IMR-90 (cell line): ENCODE data around the gene RPS2. TPM values are rescaled to one million over a fixed set of nuclear protein-coding genes. Genes with fewer than 3 reads are reported as not detected.
A peak's percentile ranks its signal among the peaks of the same experiment; 100 is the strongest.

Experiments used
- ATAC-seq: fragments of 200-7000 bp; cut with Tn5 transposase; 2 replicates; pipeline ENCODE4 v1.9.1; 2020; ENCODE audit warnings: low read depth, mild to moderate bottlenecking, moderate library complexity
- BruUV-seq: library from RNA; stranded (reverse); fragments of 400-500 nt; replicated peaks from 2 replicates; lab custom pipeline; 2021; lab: Mats Ljungman, UMichigan
- CTCF ChIA-PET: fragments of 300-600 bp; formaldehyde crosslinking; extraction: SDS; loops from one replicate; lab custom pipeline; 2021; ENCODE audit warnings: antibody characterized with exemption; lab: Yijun Ruan, JAX
- POLR2A ChIA-PET: fragments of 300-600 bp; sonication (Branson Sonifier 250); formaldehyde crosslinking; loops from one replicate; lab custom pipeline; 2022; ENCODE audit warnings: antibody characterized with exemption; ENCODE audit not compliant: unreplicated experiment; lab: Charles Lee
- DNase-seq: peaks from one replicate; pipeline ENCODE4 v3.0.0; 2013
- H2AFZ ChIP-seq: replicated peaks from 2 replicates; pipeline ENCODE3; 2013; ENCODE audit warnings: low read length, mild to moderate bottlenecking; ENCODE audit not compliant: poor library complexity
- H2AK5ac ChIP-seq: 2 replicates; pipeline ENCODE4 v1.6.1; 2013; ENCODE audit warnings: low read depth, low read length, inconsistent platforms
- H2AK9ac ChIP-seq: replicated peaks from 2 replicates; pipeline ENCODE3; 2013; ENCODE audit warnings: mild to moderate bottlenecking, low read depth, low read length, moderate library complexity; ENCODE audit not compliant: poor library complexity
- H2BK120ac ChIP-seq: 2 replicates; pipeline ENCODE4 v1.6.1; 2013; ENCODE audit warnings: low read depth, low read length, inconsistent platforms
- H2BK15ac ChIP-seq: 3 replicates; pipeline ENCODE4 v1.6.1; 2013; ENCODE audit warnings: low read depth, low read length, inconsistent platforms
- H2BK20ac ChIP-seq: 2 replicates; pipeline ENCODE4 v1.6.1; 2013; ENCODE audit warnings: low read depth, mild to moderate bottlenecking, inconsistent platforms, low read length, moderate library complexity
- H2BK5ac ChIP-seq: 2 replicates; pipeline ENCODE4 v1.6.1; 2013; ENCODE audit warnings: mild to moderate bottlenecking, low read depth, low read length, inconsistent platforms; ENCODE audit not compliant: poor library complexity, severe bottlenecking
- H3K14ac ChIP-seq: replicated peaks from 2 replicates; pipeline ENCODE4 v1.6.1; 2013; ENCODE audit warnings: low read depth, low read length, inconsistent platforms
- H3K18ac ChIP-seq: 2 replicates; pipeline ENCODE4 v1.6.1; 2013; ENCODE audit warnings: low read depth, low read length, control low read depth
- H3K23ac ChIP-seq: 2 replicates; pipeline ENCODE4 v1.6.1; 2013; ENCODE audit warnings: low read depth, low read length, inconsistent platforms
- H3K27ac ChIP-seq: 2 replicates; pipeline ENCODE4 v1.5.1; 2013; ENCODE audit warnings: mild to moderate bottlenecking, control low read depth, low read length; ENCODE audit not compliant: insufficient read depth
- H3K27me3 ChIP-seq: 2 replicates; pipeline ENCODE4 v1.6.1; 2013; ENCODE audit warnings: low read length; ENCODE audit not compliant: control insufficient read depth, insufficient read depth
- H3K36me3 ChIP-seq: 2 replicates; pipeline ENCODE4 v1.6.1; 2013; ENCODE audit warnings: low read length, mixed read lengths; ENCODE audit not compliant: control insufficient read depth, insufficient read depth
- H3K4ac ChIP-seq: 2 replicates; pipeline ENCODE4 v1.6.1; 2013; ENCODE audit warnings: low read depth, low read length, inconsistent platforms
- H3K4me1 ChIP-seq: 2 replicates; pipeline ENCODE4 v1.6.1; 2013; ENCODE audit warnings: low read length, mixed read lengths; ENCODE audit not compliant: control insufficient read depth, insufficient read depth
- H3K4me2 ChIP-seq: 2 replicates; pipeline ENCODE4 v1.6.1; 2013; ENCODE audit warnings: low read depth, mild to moderate bottlenecking, control low read depth, low read length, moderate library complexity
- H3K4me3 ChIP-seq: 2 replicates; pipeline ENCODE4 v1.5.1; 2013; ENCODE audit warnings: low read depth, mild to moderate bottlenecking, control low read depth, low read length, moderate library complexity; ENCODE audit not compliant: insufficient read depth
- H3K56ac ChIP-seq: 2 replicates; pipeline ENCODE4 v1.6.1; 2013; ENCODE audit warnings: low read length, inconsistent platforms; ENCODE audit not compliant: insufficient read depth; ENCODE audit errors: extremely low read depth
- H3K79me1 ChIP-seq, 2 experiments: 2 replicates each; pipeline ENCODE4 v1.6.1; 2013; ENCODE audit warnings: low read length in 2 of 2, inconsistent platforms in 1 of 2, low read depth in 1 of 2
- H3K9ac ChIP-seq: 2 replicates; pipeline ENCODE4 v1.6.1; 2013; ENCODE audit warnings: low read depth, low read length, control low read depth
- H3K9me1 ChIP-seq: 2 replicates; pipeline ENCODE4 v1.6.1; 2013; ENCODE audit warnings: low read length, inconsistent platforms; ENCODE audit not compliant: insufficient read depth
- H3K9me3 ChIP-seq: 2 replicates; pipeline ENCODE4 v1.6.1; 2013; ENCODE audit warnings: low read length; ENCODE audit not compliant: control insufficient read depth, insufficient read depth
- H4K20me1 ChIP-seq: 2 replicates; pipeline ENCODE4 v1.6.1; 2013; ENCODE audit warnings: low read length, inconsistent platforms; ENCODE audit not compliant: insufficient read depth
- H4K5ac ChIP-seq: 2 replicates; pipeline ENCODE4 v1.6.1; 2013; ENCODE audit warnings: mild to moderate bottlenecking, low read depth, low read length, control low read depth
- H4K8ac ChIP-seq, 2 experiments: 2 replicates each; pipeline ENCODE4 v1.6.1; 2013; ENCODE audit warnings: low read depth in 2 of 2, low read length in 2 of 2, control low read depth in 1 of 2, inconsistent platforms in 1 of 2
- H4K91ac ChIP-seq: 2 replicates; pipeline ENCODE4 v1.6.1; 2013; ENCODE audit warnings: low read depth, low read length, inconsistent platforms; ENCODE audit not compliant: insufficient read depth
- MAFK ChIP-seq: IDR thresholded peaks from 2 replicates; pipeline ENCODE4 v1.6.1; 2012; ENCODE audit warnings: low read depth, low read length, improper control_type of control experiment
- MAZ ChIP-seq: IDR thresholded peaks from 2 replicates; pipeline ENCODE4 v1.6.1; 2012; ENCODE audit warnings: low read depth, mild to moderate bottlenecking, low read length, improper control_type of control experiment, moderate library complexity, borderline replicate concordance
- NFE2L2 ChIP-seq: fragments of 150-350 bp; IDR thresholded peaks from 2 replicates; pipeline ENCODE4 v1.6.1; 2016; ENCODE audit warnings: low read depth, mild to moderate bottlenecking, low read length
- POLR2A ChIP-seq: IDR thresholded peaks from 2 replicates; pipeline ENCODE4 v1.6.1; 2012; ENCODE audit warnings: mild to moderate bottlenecking, low read depth, low read length
- RCOR1 ChIP-seq: IDR thresholded peaks from 2 replicates; pipeline ENCODE4 v1.6.1; 2012; ENCODE audit warnings: mild to moderate bottlenecking, low read length, improper control_type of control experiment; ENCODE audit not compliant: insufficient replicate concordance
- WGBS, 2 experiments: methylation state at CpG; one replicate each; pipeline versions ENCODE4 v1.1.5 to v1.1.7; 2013; ENCODE audit warnings: missing lambda C conversion rate in 2 of 2; ENCODE audit not compliant: insufficient read length in 1 of 2; ENCODE audit errors: extremely low coverage in 2 of 2; 5-methylcytosine and 5-hydroxymethylcytosine counted together
- dilution Hi-C: fragments of 300-500 bp; cut with HindIII; formaldehyde crosslinking; loops from one replicate; pipeline ENCODE4 v1.14.3; 2018; ENCODE audit warnings: low sequenced_read_pairs; ENCODE audit not compliant: unreplicated experiment
- in situ Hi-C: fragments of 300-500 bp; cut with MboI; formaldehyde crosslinking; loops from 3 replicates; pipeline ENCODE4 v1.14.3; 2019; ENCODE audit warnings: low sequenced_read_pairs, inconsistent platforms, mixed read lengths
- intact Hi-C: fragments of 100-400 bp; cut with micrococcal nuclease; formaldehyde crosslinking; loops from 2 replicates; pipeline ENCODE4 v1.10.0; 2022
- polyA plus RNA-seq, 3 experiments: library from polyadenylated mRNA; depleted of rRNA; stranded (reverse); fragments of >200 nt; gene quantifications; 2 replicates each; pipeline ENCODE4 v1.2.3, GENCODE V29; 2012; ENCODE audit warnings: low replicate concordance in 1 of 3
- total RNA-seq: library from RNA; depleted of rRNA; stranded (reverse); fragments of >200 nt; gene quantifications from 2 replicates; pipeline ENCODE4 v1.2.3, GENCODE V29; 2012
- TF ChIP-seq, protein P1 (sequence below): fragments of 150-350 bp; IDR thresholded peaks from 2 replicates; pipeline ENCODE4 v1.6.1; 2016; ENCODE audit warnings: low read depth, mild to moderate bottlenecking, low read length, moderate library complexity, borderline replicate concordance
- TF ChIP-seq, protein P2 (sequence below): conservative IDR thresholded peaks from 2 replicates; pipeline ENCODE4 v1.5.1; 2012; ENCODE audit warnings: mild to moderate bottlenecking, low read depth, low read length, improper control_type of control experiment

RPS2 gene
- total and polyA plus RNA-seq, 2 of the 4 experiments (the other 2 are of a cell fraction), result 2,703 to 6,941 TPM

GRCh38 chr16:1914084-1914608 is 50.5 kb downstream of the RPS2 start:
- in situ Hi-C loops, result no loop called here
- Histone ChIP-seq H4K20me1 (no peaks in the 10 kb centered on the region), H3K9ac (no peak overlapping the region), H3K56ac (no peak overlapping the region), H3K4me2 (no peak overlapping the region), H3K9me1 (no peaks in the 10 kb centered on the region), H3K27me3 (peaks cover 64% of the 10 kb centered on the region), H2AFZ (peak overlapping the region; percentile 6), H2BK15ac (no peak overlapping the region), H4K8ac (no peak overlapping the region), H2BK20ac (no peak overlapping the region), H3K4ac (no peak overlapping the region), H3K23ac (no peak overlapping the region), H3K79me1 (no peaks in the 10 kb centered on the region), H3K9me3 (no peaks in the 10 kb centered on the region), H2BK120ac (no peak overlapping the region), H4K5ac (no peak overlapping the region), H3K27ac (no peak overlapping the region), H3K4me1 (no peaks in the 10 kb centered on the region), H2BK5ac (no peak overlapping the region), H2AK5ac (no peak overlapping the region), H4K91ac (no peak overlapping the region), H3K36me3 (no peaks in the 10 kb centered on the region), H3K14ac (no peak overlapping the region), H3K4me3 (no peak overlapping the region), H2AK9ac (no peak overlapping the region), H3K18ac (no peak overlapping the region)
- TF ChIP-seq MAFK, result no peak
- TF ChIP-seq, protein P1, sequence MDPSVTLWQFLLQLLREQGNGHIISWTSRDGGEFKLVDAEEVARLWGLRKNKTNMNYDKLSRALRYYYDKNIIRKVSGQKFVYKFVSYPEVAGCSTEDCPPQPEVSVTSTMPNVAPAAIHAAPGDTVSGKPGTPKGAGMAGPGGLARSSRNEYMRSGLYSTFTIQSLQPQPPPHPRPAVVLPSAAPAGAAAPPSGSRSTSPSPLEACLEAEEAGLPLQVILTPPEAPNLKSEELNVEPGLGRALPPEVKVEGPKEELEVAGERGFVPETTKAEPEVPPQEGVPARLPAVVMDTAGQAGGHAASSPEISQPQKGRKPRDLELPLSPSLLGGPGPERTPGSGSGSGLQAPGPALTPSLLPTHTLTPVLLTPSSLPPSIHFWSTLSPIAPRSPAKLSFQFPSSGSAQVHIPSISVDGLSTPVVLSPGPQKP, result no peak
- TF ChIP-seq NFE2L2, result no peak
- TF ChIP-seq POLR2A, result no peak
- TF ChIP-seq, protein P2, sequence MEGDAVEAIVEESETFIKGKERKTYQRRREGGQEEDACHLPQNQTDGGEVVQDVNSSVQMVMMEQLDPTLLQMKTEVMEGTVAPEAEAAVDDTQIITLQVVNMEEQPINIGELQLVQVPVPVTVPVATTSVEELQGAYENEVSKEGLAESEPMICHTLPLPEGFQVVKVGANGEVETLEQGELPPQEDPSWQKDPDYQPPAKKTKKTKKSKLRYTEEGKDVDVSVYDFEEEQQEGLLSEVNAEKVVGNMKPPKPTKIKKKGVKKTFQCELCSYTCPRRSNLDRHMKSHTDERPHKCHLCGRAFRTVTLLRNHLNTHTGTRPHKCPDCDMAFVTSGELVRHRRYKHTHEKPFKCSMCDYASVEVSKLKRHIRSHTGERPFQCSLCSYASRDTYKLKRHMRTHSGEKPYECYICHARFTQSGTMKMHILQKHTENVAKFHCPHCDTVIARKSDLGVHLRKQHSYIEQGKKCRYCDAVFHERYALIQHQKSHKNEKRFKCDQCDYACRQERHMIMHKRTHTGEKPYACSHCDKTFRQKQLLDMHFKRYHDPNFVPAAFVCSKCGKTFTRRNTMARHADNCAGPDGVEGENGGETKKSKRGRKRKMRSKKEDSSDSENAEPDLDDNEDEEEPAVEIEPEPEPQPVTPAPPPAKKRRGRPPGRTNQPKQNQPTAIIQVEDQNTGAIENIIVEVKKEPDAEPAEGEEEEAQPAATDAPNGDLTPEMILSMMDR, result no peak
- no peak for TF ChIP-seq RCOR1
- no peak for TF ChIP-seq MAZ
- BruUV-seq, result no TSS peak
- ChIA-PET CTCF (no interaction called here), POLR2A (no interaction called here)
- DNase-seq (no peak), ATAC-seq (no peak)
- dilution Hi-C loops, result no loop called here
- WGBS, 2 experiments, result 37% methylated on average over 5 of the region's 15 CpGs; no CpG with 5 or more reads in 1 of the 2 experiments
- intact Hi-C loops, result no loop called here
